IMR-90 (cell line): Measurements from ENCODE around the gene SV2A. TPM values are rescaled to one million over a fixed set of nuclear protein-coding genes. Genes with fewer than 3 reads are reported as not detected.

Experiments
- ATAC-seq: fragments of 200-7000 bp; cut with Tn5 transposase; 2 replicates; pipeline ENCODE4 v1.9.1; 2020; ENCODE audit warnings: low read depth, mild to moderate bottlenecking, moderate library complexity
- BruUV-seq: library from RNA; stranded (reverse); fragments of 400-500 nt; replicated peaks from 2 replicates; lab custom pipeline; 2021; lab: Mats Ljungman, UMichigan
- CTCF ChIA-PET: fragments of 300-600 bp; formaldehyde crosslinking; extraction: SDS; loops from one replicate; lab custom pipeline; 2021; ENCODE audit warnings: antibody characterized with exemption; lab: Yijun Ruan, JAX
- POLR2A ChIA-PET: fragments of 300-600 bp; sonication (Branson Sonifier 250); formaldehyde crosslinking; loops from one replicate; lab custom pipeline; 2022; ENCODE audit warnings: antibody characterized with exemption; ENCODE audit not compliant: unreplicated experiment; lab: Charles Lee
- DNase-seq: peaks from one replicate; pipeline ENCODE4 v3.0.0; 2013
- H2AFZ ChIP-seq: replicated peaks from 2 replicates; pipeline ENCODE3; 2013; ENCODE audit warnings: low read length, mild to moderate bottlenecking; ENCODE audit not compliant: poor library complexity
- H2AK5ac ChIP-seq: 2 replicates; pipeline ENCODE4 v1.6.1; 2013; ENCODE audit warnings: low read depth, low read length, inconsistent platforms
- H2AK9ac ChIP-seq: replicated peaks from 2 replicates; pipeline ENCODE3; 2013; ENCODE audit warnings: mild to moderate bottlenecking, low read depth, low read length, moderate library complexity; ENCODE audit not compliant: poor library complexity
- H2BK120ac ChIP-seq: 2 replicates; pipeline ENCODE4 v1.6.1; 2013; ENCODE audit warnings: low read depth, low read length, inconsistent platforms
- H2BK15ac ChIP-seq: 3 replicates; pipeline ENCODE4 v1.6.1; 2013; ENCODE audit warnings: low read depth, low read length, inconsistent platforms
- H2BK20ac ChIP-seq: 2 replicates; pipeline ENCODE4 v1.6.1; 2013; ENCODE audit warnings: low read depth, mild to moderate bottlenecking, inconsistent platforms, low read length, moderate library complexity
- H2BK5ac ChIP-seq: 2 replicates; pipeline ENCODE4 v1.6.1; 2013; ENCODE audit warnings: mild to moderate bottlenecking, low read depth, low read length, inconsistent platforms; ENCODE audit not compliant: poor library complexity, severe bottlenecking
- H3K14ac ChIP-seq: replicated peaks from 2 replicates; pipeline ENCODE4 v1.6.1; 2013; ENCODE audit warnings: low read depth, low read length, inconsistent platforms
- H3K18ac ChIP-seq: 2 replicates; pipeline ENCODE4 v1.6.1; 2013; ENCODE audit warnings: low read depth, low read length, control low read depth
- H3K23ac ChIP-seq: 2 replicates; pipeline ENCODE4 v1.6.1; 2013; ENCODE audit warnings: low read depth, low read length, inconsistent platforms
- H3K27ac ChIP-seq: 2 replicates; pipeline ENCODE4 v1.5.1; 2013; ENCODE audit warnings: mild to moderate bottlenecking, control low read depth, low read length; ENCODE audit not compliant: insufficient read depth
- H3K27me3 ChIP-seq: 2 replicates; pipeline ENCODE4 v1.6.1; 2013; ENCODE audit warnings: low read length; ENCODE audit not compliant: control insufficient read depth, insufficient read depth
- H3K36me3 ChIP-seq: 2 replicates; pipeline ENCODE4 v1.6.1; 2013; ENCODE audit warnings: low read length, mixed read lengths; ENCODE audit not compliant: control insufficient read depth, insufficient read depth
- H3K4ac ChIP-seq: 2 replicates; pipeline ENCODE4 v1.6.1; 2013; ENCODE audit warnings: low read depth, low read length, inconsistent platforms
- H3K4me1 ChIP-seq: 2 replicates; pipeline ENCODE4 v1.6.1; 2013; ENCODE audit warnings: low read length, mixed read lengths; ENCODE audit not compliant: control insufficient read depth, insufficient read depth
- H3K4me2 ChIP-seq: 2 replicates; pipeline ENCODE4 v1.6.1; 2013; ENCODE audit warnings: low read depth, mild to moderate bottlenecking, control low read depth, low read length, moderate library complexity
- H3K4me3 ChIP-seq: 2 replicates; pipeline ENCODE4 v1.5.1; 2013; ENCODE audit warnings: low read depth, mild to moderate bottlenecking, control low read depth, low read length, moderate library complexity; ENCODE audit not compliant: insufficient read depth
- H3K56ac ChIP-seq: 2 replicates; pipeline ENCODE4 v1.6.1; 2013; ENCODE audit warnings: low read length, inconsistent platforms; ENCODE audit not compliant: insufficient read depth; ENCODE audit errors: extremely low read depth
- H3K79me1 ChIP-seq, 2 experiments: 2 replicates each; pipeline ENCODE4 v1.6.1; 2013; ENCODE audit warnings: low read length in 2 of 2, inconsistent platforms in 1 of 2, low read depth in 1 of 2
- H3K9ac ChIP-seq: 2 replicates; pipeline ENCODE4 v1.6.1; 2013; ENCODE audit warnings: low read depth, low read length, control low read depth
- H3K9me1 ChIP-seq: 2 replicates; pipeline ENCODE4 v1.6.1; 2013; ENCODE audit warnings: low read length, inconsistent platforms; ENCODE audit not compliant: insufficient read depth
- H3K9me3 ChIP-seq: 2 replicates; pipeline ENCODE4 v1.6.1; 2013; ENCODE audit warnings: low read length; ENCODE audit not compliant: control insufficient read depth, insufficient read depth
- H4K20me1 ChIP-seq: 2 replicates; pipeline ENCODE4 v1.6.1; 2013; ENCODE audit warnings: low read length, inconsistent platforms; ENCODE audit not compliant: insufficient read depth
- H4K5ac ChIP-seq: 2 replicates; pipeline ENCODE4 v1.6.1; 2013; ENCODE audit warnings: mild to moderate bottlenecking, low read depth, low read length, control low read depth
- H4K8ac ChIP-seq, 2 experiments: 2 replicates each; pipeline ENCODE4 v1.6.1; 2013; ENCODE audit warnings: low read depth in 2 of 2, low read length in 2 of 2, control low read depth in 1 of 2, inconsistent platforms in 1 of 2
- H4K91ac ChIP-seq: 2 replicates; pipeline ENCODE4 v1.6.1; 2013; ENCODE audit warnings: low read depth, low read length, inconsistent platforms; ENCODE audit not compliant: insufficient read depth
- BHLHE40 ChIP-seq: fragments of 150-350 bp; IDR thresholded peaks from 2 replicates; pipeline ENCODE4 v1.6.1; 2016; ENCODE audit warnings: mild to moderate bottlenecking, low read depth, low read length
- CTCF ChIP-seq: conservative IDR thresholded peaks from 2 replicates; pipeline ENCODE4 v1.5.1; 2012; ENCODE audit warnings: mild to moderate bottlenecking, low read depth, low read length, improper control_type of control experiment
- ELK1 ChIP-seq: fragments of 150-350 bp; IDR thresholded peaks from 2 replicates; pipeline ENCODE4 v1.6.1; 2016; ENCODE audit warnings: low read depth, mild to moderate bottlenecking, low read length, moderate library complexity, borderline replicate concordance
- FOS ChIP-seq: fragments of 150-350 bp; IDR thresholded peaks from 2 replicates; pipeline ENCODE4 v1.6.1; 2016; ENCODE audit warnings: low read depth, low read length
- MAFK ChIP-seq: IDR thresholded peaks from 2 replicates; pipeline ENCODE4 v1.6.1; 2012; ENCODE audit warnings: low read depth, low read length, improper control_type of control experiment
- MAZ ChIP-seq: IDR thresholded peaks from 2 replicates; pipeline ENCODE4 v1.6.1; 2012; ENCODE audit warnings: low read depth, mild to moderate bottlenecking, low read length, improper control_type of control experiment, moderate library complexity, borderline replicate concordance
- POLR2A ChIP-seq: IDR thresholded peaks from 2 replicates; pipeline ENCODE4 v1.6.1; 2012; ENCODE audit warnings: mild to moderate bottlenecking, low read depth, low read length
- RCOR1 ChIP-seq: IDR thresholded peaks from 2 replicates; pipeline ENCODE4 v1.6.1; 2012; ENCODE audit warnings: mild to moderate bottlenecking, low read length, improper control_type of control experiment; ENCODE audit not compliant: insufficient replicate concordance
- RFX5 ChIP-seq: IDR thresholded peaks from 2 replicates; pipeline ENCODE4 v1.8.0; 2012; ENCODE audit warnings: low read depth, mild to moderate bottlenecking, low read length, moderate library complexity
- SMC3 ChIP-seq: fragments of 150-350 bp; IDR thresholded peaks from 2 replicates; pipeline ENCODE4 v1.6.1; 2016; ENCODE audit warnings: low read depth, mild to moderate bottlenecking, antibody characterized with exemption, low read length, moderate library complexity
- USF2 ChIP-seq: fragments of 150-350 bp; IDR thresholded peaks from 2 replicates; pipeline ENCODE4 v1.6.1; 2017; ENCODE audit warnings: mild to moderate bottlenecking, antibody characterized with exemption, low read length, low read depth
- WGBS, 2 experiments: methylation state at CpG; one replicate each; pipeline versions ENCODE4 v1.1.5 to v1.1.7; 2013; ENCODE audit warnings: missing lambda C conversion rate in 2 of 2; ENCODE audit not compliant: insufficient read length in 1 of 2; ENCODE audit errors: extremely low coverage in 2 of 2; 5-methylcytosine and 5-hydroxymethylcytosine counted together
- dilution Hi-C: fragments of 300-500 bp; cut with HindIII; formaldehyde crosslinking; loops from one replicate; pipeline ENCODE4 v1.14.3; 2018; ENCODE audit warnings: low sequenced_read_pairs; ENCODE audit not compliant: unreplicated experiment
- in situ Hi-C: fragments of 300-500 bp; cut with MboI; formaldehyde crosslinking; loops from 3 replicates; pipeline ENCODE4 v1.14.3; 2019; ENCODE audit warnings: low sequenced_read_pairs, inconsistent platforms, mixed read lengths
- intact Hi-C: fragments of 100-400 bp; cut with micrococcal nuclease; formaldehyde crosslinking; loops from 2 replicates; pipeline ENCODE4 v1.10.0; 2022
- polyA plus RNA-seq, 3 experiments: library from polyadenylated mRNA; depleted of rRNA; stranded (reverse); fragments of >200 nt; gene quantifications; 2 replicates each; pipeline ENCODE4 v1.2.3, GENCODE V29; 2012; ENCODE audit warnings: low replicate concordance in 1 of 3
- total RNA-seq: library from RNA; depleted of rRNA; stranded (reverse); fragments of >200 nt; gene quantifications from 2 replicates; pipeline ENCODE4 v1.2.3, GENCODE V29; 2012

The SV2A gene
- total and polyA plus RNA-seq, 2 of the 4 experiments (the other 2 are of a cell fraction), result 15.4 to 19.6 TPM

- Histone ChIP-seq H3K27ac (no peak overlapping the region), H2AFZ (no peak overlapping the region), H2BK15ac (no peak overlapping the region), H4K20me1 (no peaks in the 10 kb centered on the region; the same call in 1 of the 2 replicates), H3K14ac (no peak overlapping the region), H3K27me3 (no peaks in the 10 kb centered on the region), H3K4me1 (peaks cover 5% of the 10 kb centered on the region), H3K9ac (no peak overlapping the region), H3K4me2 (no peak overlapping the region), H2BK20ac (no peak overlapping the region; the same call in 1 of the 2 replicates), H3K9me3 (peaks cover 2% of the 10 kb centered on the region; the same call in 1 of the 2 replicates), H3K4ac (no peak overlapping the region), H4K91ac (no peak overlapping the region), H4K8ac (no peak overlapping the region), H3K18ac (no peak overlapping the region), H3K79me1 (peaks cover 15 to 38% of the 10 kb centered on the region in 2 experiments), H4K5ac (no peak overlapping the region), H2BK5ac (no peak overlapping the region), H3K23ac (no peak overlapping the region), H2AK5ac (no peak overlapping the region), H3K4me3 (no peak overlapping the region), H3K36me3 (peaks cover 39% of the 10 kb centered on the region), H2AK9ac (no peak overlapping the region), H2BK120ac (no peak overlapping the region), H3K56ac (peak overlapping the region; percentile 19; the same call in 1 of the 2 replicates), H3K9me1 (peaks cover 7% of the 10 kb centered on the region)
- intact Hi-C loops (loop anchor here (1.0 to 5.0 kb wide), 5 partner anchors 48 to 225 kb away; partner anchors contain the start of genes OTUD7B and VPS45), in situ Hi-C loops (loop anchor here (5.0 kb wide), 2 partner anchors 90 to 205 kb away; no protein-coding TSS in a partner anchor), dilution Hi-C loops (no loop called here)
- no TSS peak for BruUV-seq
- ATAC-seq (no peak), DNase-seq (no peak)
- TF ChIP-seq MAZ (no peak), POLR2A (no peak), USF2 (no peak), ELK1 (no peak), RFX5 (no peak), MAFK (no peak), SMC3 (no peak), RCOR1 (no peak), CTCF (no peak), FOS (no peak), BHLHE40 (no peak)
- ChIA-PET POLR2A (no interaction called here), CTCF (interaction anchor here (0.6 to 1.3 kb wide), 5 partner anchors 23 to 102 kb away, joined by 3 to 6 read pairs (median 4); partner anchors contain the start of gene OTUD7B)
- 100% methylated on average over 1 of the region's 2 CpGs; no CpG with 5 or more reads in 1 of the 2 experiments for WGBS, 2 experiments
These were observed 45.1 kb upstream of the SV2A start for GRCh38 chr1:149962736-149963135.
